ENCODE results near the gene ZKSCAN8.

Gene ZKSCAN8

DNA sequence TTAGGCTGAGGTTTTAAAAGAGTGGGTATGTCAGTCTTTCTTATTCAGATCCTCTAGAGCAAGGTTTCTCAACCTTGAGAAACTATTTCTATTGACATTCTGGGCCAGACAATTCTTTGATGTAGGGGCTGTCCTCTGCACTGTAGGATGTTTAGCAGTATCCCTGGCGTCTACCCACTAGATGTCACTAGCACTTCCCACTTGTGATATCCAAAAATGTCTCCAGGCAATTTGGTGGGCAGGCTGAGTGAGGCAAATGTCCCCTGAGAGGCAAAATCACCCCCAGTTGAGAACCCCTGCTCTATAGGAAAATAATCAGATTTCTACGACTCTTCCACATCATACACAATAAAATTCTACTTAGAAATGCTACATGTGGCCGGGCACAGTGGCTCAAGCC lies 7.7 kb upstream of the ZKSCAN8 start:
- TF ChIP-seq, protein P1, sequence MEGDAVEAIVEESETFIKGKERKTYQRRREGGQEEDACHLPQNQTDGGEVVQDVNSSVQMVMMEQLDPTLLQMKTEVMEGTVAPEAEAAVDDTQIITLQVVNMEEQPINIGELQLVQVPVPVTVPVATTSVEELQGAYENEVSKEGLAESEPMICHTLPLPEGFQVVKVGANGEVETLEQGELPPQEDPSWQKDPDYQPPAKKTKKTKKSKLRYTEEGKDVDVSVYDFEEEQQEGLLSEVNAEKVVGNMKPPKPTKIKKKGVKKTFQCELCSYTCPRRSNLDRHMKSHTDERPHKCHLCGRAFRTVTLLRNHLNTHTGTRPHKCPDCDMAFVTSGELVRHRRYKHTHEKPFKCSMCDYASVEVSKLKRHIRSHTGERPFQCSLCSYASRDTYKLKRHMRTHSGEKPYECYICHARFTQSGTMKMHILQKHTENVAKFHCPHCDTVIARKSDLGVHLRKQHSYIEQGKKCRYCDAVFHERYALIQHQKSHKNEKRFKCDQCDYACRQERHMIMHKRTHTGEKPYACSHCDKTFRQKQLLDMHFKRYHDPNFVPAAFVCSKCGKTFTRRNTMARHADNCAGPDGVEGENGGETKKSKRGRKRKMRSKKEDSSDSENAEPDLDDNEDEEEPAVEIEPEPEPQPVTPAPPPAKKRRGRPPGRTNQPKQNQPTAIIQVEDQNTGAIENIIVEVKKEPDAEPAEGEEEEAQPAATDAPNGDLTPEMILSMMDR (IDR thresholded peaks at IDR 0.05; ENCODE audit: borderline replicate concordance, insufficient read depth, low read depth, low read length) = peak; percentile 39; the same call in 1 of the 2 replicates
- no peak overlapping the region for H3K4me3 ChIP-seq (ENCODE audit: low read depth, low read length)

- no peak overlapping the region for H3K4me3 ChIP-seq (ENCODE audit: low read depth, low read length)
- TF ChIP-seq, protein P1 (IDR thresholded peaks at IDR 0.05; ENCODE audit: borderline replicate concordance, insufficient read depth, low read depth, low read length) = no peak
Measured at GRCh38 chr6:28134716-28135115, 7.0 kb upstream of the ZKSCAN8 start.

DNA sequence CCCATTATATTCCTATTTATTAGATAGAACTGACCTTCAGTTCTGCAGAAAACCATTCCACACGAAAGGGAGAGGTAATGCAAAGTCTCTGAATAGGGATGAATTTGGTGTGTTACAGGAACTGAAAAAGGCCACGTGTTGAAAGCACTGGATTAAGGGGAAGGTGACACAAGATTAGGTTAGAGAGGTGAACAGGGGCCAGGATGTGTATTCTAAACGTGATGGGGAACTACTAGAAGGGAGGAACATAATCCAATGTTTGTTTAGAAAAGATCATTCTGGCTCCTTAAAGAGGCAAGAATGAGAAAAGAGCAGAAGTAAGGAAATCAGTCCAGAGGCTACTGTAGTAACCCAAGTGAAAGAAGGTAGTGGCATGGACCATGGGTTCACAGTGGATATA lies 6.3 kb upstream of the ZKSCAN8 start:
- TF ChIP-seq, protein P1 (IDR thresholded peaks at IDR 0.05; ENCODE audit: borderline replicate concordance, insufficient read depth, low read depth, low read length) = no peak
- no peak overlapping the region for H3K4me3 ChIP-seq (ENCODE audit: low read depth, low read length)

DNA sequence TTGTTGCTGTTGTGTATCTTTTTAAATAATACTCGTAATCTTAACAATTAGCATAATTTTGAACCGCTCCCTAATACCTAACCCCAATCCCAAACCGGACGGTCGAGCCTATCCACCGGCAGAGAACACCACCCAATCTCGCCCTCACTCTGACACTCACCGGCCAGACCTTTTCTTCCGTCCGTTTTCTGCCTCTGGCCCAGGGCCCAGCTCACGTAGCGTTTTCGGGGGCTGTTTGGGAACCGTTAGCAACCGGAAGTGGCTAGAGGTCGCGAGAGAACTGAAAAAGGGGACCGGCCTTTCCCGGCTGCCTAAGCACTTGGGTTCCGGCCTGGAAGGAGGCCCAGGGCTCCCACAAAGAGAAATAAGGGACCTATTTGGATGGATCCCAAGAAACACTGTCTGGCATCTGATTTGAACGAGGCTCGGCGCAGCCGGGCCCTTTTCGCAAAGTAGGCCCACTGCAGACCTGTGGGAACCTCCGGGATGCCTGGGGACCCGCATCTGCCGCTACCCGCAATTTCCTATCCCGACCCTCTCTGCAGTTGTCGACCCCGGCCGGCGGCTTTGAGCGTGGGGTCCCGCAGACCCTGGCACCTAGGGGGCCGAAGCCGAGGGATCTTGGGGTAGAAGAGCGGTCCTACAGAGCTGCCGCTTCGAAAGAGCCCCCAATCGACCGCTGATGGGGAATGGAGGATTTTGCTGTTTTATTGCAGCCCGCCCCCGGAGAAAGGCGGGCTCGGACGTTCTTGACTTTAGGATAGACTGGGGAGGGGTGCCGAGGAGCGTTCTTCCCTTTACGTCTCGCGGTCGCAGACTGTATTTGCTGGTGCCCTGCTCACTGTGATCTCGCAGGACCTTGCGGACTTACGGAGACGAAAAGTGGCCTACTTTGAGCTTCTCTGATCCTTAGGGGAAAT lies 4.8 kb upstream of the ZKSCAN8 start:
- TF ChIP-seq, protein P1 (IDR thresholded peaks at IDR 0.05; ENCODE audit: borderline replicate concordance, insufficient read depth, low read depth, low read length) = no peak
- peak overlapping the region; percentile 64 for H3K4me3 ChIP-seq (ENCODE audit: low read depth, low read length)

- H3K4me3 ChIP-seq (ENCODE audit: low read depth, low read length) = peak overlapping the region; percentile 64
- TF ChIP-seq, protein P1 (IDR thresholded peaks at IDR 0.05; ENCODE audit: borderline replicate concordance, insufficient read depth, low read depth, low read length) = no peak
Measured at GRCh38 chr6:28137505-28137981, 4.1 kb upstream of the ZKSCAN8 start.

DNA sequence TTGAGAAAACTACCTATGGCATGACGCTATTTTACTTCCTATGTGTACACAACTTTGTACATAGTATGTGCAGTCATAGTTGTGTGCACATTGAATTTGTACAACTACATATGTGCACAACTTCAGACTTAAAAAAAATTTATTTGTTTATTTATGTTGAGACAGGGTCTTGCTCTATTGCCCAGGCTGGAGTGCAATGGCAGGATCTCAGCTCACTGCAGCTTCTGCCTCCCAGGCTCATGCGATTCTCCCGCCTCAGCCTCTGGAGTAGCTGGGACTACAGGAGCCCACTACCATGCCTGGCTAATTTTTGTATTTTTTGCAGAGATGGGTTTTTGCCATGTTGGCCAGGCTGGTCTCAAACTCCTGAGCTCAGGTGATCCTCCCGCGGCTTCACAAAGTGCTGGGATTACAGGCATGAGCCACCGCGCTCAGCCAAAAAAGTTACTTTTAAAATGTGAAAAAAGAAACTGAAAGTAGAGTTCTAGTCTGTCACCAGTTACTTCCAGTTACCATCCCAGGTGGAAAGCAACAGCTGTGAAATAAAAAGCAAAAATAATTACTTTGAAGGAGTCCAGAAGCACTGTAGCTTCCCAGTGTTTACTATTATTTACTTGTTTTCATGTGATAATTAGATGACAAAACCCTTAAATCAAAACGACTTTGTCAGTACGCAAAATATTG lies 1.7 kb upstream of the ZKSCAN8 start:
- TF ChIP-seq, protein P1 (IDR thresholded peaks at IDR 0.05; ENCODE audit: borderline replicate concordance, insufficient read depth, low read depth, low read length) = no peak
- no peak overlapping the region for H3K4me3 ChIP-seq (ENCODE audit: low read depth, low read length)
